CD4-positive, alpha-beta T cell treated with Interleukin-4 for 4 hours (primary cell): Measurements from ENCODE around the gene PLA2R1.

Experiments
- DNase-seq: peaks from one replicate; pipeline ENCODE4 v3.0.0-alpha.2; 2020

The PLA2R1 gene

GRCh38 chr2:160062292-160063005, at the start of gene PLA2R1:
Gene PLA2R1 (minus strand): TSS chr2:160062615. CDS start chr2:160062403, 212 bp downstream.
- no peak for DNase-seq

GRCh38 chr2:160110674-160111239, 48.3 kb upstream of the PLA2R1 start:
- no peak for DNase-seq

GRCh38 chr2:160109939-160110673, 47.7 kb upstream of the PLA2R1 start:
- DNase-seq, result peak; percentile 48

- no peak for DNase-seq
These were observed 46.8 kb upstream of the PLA2R1 start for GRCh38 chr2:160109243-160109642.

GRCh38 chr2:160108646-160109045, 46.2 kb upstream of the PLA2R1 start:
- no peak for DNase-seq

- DNase-seq, result no peak
These were observed 43.0 kb upstream of the PLA2R1 start for GRCh38 chr2:160105366-160105765.

- DNase-seq, result no peak
These were observed 41.7 kb upstream of the PLA2R1 start for GRCh38 chr2:160104115-160104514.

- no peak for DNase-seq
These were observed 34.9 kb upstream of the PLA2R1 start for GRCh38 chr2:160097326-160097725.

- no peak for DNase-seq
These were observed 34.0 kb upstream of the PLA2R1 start for GRCh38 chr2:160096409-160096808.

- DNase-seq, result no peak
These were observed 30.0 kb upstream of the PLA2R1 start for GRCh38 chr2:160092445-160092844.

GRCh38 chr2:160091381-160091780, 29.0 kb upstream of the PLA2R1 start:
- no peak for DNase-seq

GRCh38 chr2:160087854-160088745, 25.7 kb upstream of the PLA2R1 start:
- no peak for DNase-seq

GRCh38 chr2:160085662-160086061, 23.2 kb upstream of the PLA2R1 start:
- DNase-seq, result no peak

GRCh38 chr2:160077912-160078810, 15.7 kb upstream of the PLA2R1 start:
- no peak for DNase-seq

GRCh38 chr2:160076914-160077313, 14.5 kb upstream of the PLA2R1 start:
- DNase-seq, result no peak

- DNase-seq, result no peak
These were observed 13.8 kb upstream of the PLA2R1 start for GRCh38 chr2:160076241-160076640.

GRCh38 chr2:160075171-160075570, 12.8 kb upstream of the PLA2R1 start:
- no peak for DNase-seq

- no peak for DNase-seq
These were observed 11.0 kb upstream of the PLA2R1 start for GRCh38 chr2:160073284-160073888.

- no peak for DNase-seq
These were observed 6.5 kb upstream of the PLA2R1 start for GRCh38 chr2:160068906-160069305.

- no peak for DNase-seq
These were observed 2.5 kb upstream of the PLA2R1 start for GRCh38 chr2:160064916-160065315.

GRCh38 chr2:160063879-160064612, 1.6 kb upstream of the PLA2R1 start:
- no peak for DNase-seq
